GM18870 (cell line): ENCODE results near the gene MIGA2.
A peak's percentile ranks its signal among the peaks of the same experiment; 100 is the strongest.

Experiments
- ATAC-seq: cut with Tn5 transposase; IDR thresholded peaks from one replicate; pipeline ENCODE4 v1.9.1; 2021; ENCODE audit warnings: moderate library complexity; ENCODE audit not compliant: unreplicated experiment

Gene MIGA2

GRCh38 chr9:129071526-129072126 is 35.2 kb downstream of the MIGA2 start:
- ATAC-seq, result no peak

- ATAC-seq, result no peak
Observed at GRCh38 chr9:129072171-129072570, 35.7 kb downstream of the MIGA2 start.

- no peak for ATAC-seq
Observed at GRCh38 chr9:129073404-129073803, 37.0 kb downstream of the MIGA2 start.

- ATAC-seq, result no peak
Observed at GRCh38 chr9:129074106-129074505, 37.7 kb downstream of the MIGA2 start.

- no peak for ATAC-seq
Observed at GRCh38 chr9:129075996-129076639, 39.7 kb downstream of the MIGA2 start.

GRCh38 chr9:129076640-129077037 is 40.2 kb downstream of the MIGA2 start:
- ATAC-seq, result no peak

GRCh38 chr9:129077236-129077635 is 40.8 kb downstream of the MIGA2 start:
- no peak for ATAC-seq

- no peak for ATAC-seq
Observed at GRCh38 chr9:129078691-129079503, 42.5 kb downstream of the MIGA2 start.

- no peak for ATAC-seq
Observed at GRCh38 chr9:129079829-129080228, 43.4 kb downstream of the MIGA2 start.

GRCh38 chr9:129080298-129080600 is 43.8 kb downstream of the MIGA2 start:
- no peak for ATAC-seq

- peak; percentile 90 for ATAC-seq
Observed at GRCh38 chr9:129080601-129081387, 44.4 kb downstream of the MIGA2 start, which contains the start of gene DOLPP1. Gene DOLPP1, plus strand, starts transcription at chr9:129081111. Its CDS starts 21 bp downstream, at chr9:129081132.

GRCh38 chr9:129081388-129081904 is 45.0 kb downstream of the MIGA2 start:
- no peak for ATAC-seq

GRCh38 chr9:129084087-129084486 is 47.7 kb downstream of the MIGA2 start:
- ATAC-seq, result no peak

- ATAC-seq, result no peak
Observed at GRCh38 chr9:129089246-129089645, 52.8 kb downstream of the MIGA2 start.

GRCh38 chr9:129093602-129094386 is 57.4 kb downstream of the MIGA2 start:
- no peak for ATAC-seq

GRCh38 chr9:129094387-129095169 is 58.2 kb downstream of the MIGA2 start:
- no peak for ATAC-seq

- ATAC-seq, result no peak
Observed at GRCh38 chr9:129095170-129095667, 58.8 kb downstream of the MIGA2 start.

- no peak for ATAC-seq
Observed at GRCh38 chr9:129095908-129096307, 59.5 kb downstream of the MIGA2 start.

GRCh38 chr9:129097671-129098306 is 61.4 kb downstream of the MIGA2 start:
- no peak for ATAC-seq
